Activated naive CD8-positive, alpha-beta T cell treated with anti-CD3 and anti-CD28 coated beads, Interleukin-2, amount 50 U/mL, for 16 hours (primary cell): ENCODE measurements around the gene KRT72.
A peak's percentile ranks its signal among the peaks of the same experiment; 100 is the strongest.
"Not testable (repeated sequence)": the region's sequence is repeated elsewhere in the genome, so short reads cannot be mapped to it uniquely, and the experiment has no call there.

Experiments used
- DNase-seq: peaks from one replicate; pipeline ENCODE4 v3.0.0-alpha.2; 2020; ENCODE audit warnings: low read depth, low spot score

Gene KRT72

DNA sequence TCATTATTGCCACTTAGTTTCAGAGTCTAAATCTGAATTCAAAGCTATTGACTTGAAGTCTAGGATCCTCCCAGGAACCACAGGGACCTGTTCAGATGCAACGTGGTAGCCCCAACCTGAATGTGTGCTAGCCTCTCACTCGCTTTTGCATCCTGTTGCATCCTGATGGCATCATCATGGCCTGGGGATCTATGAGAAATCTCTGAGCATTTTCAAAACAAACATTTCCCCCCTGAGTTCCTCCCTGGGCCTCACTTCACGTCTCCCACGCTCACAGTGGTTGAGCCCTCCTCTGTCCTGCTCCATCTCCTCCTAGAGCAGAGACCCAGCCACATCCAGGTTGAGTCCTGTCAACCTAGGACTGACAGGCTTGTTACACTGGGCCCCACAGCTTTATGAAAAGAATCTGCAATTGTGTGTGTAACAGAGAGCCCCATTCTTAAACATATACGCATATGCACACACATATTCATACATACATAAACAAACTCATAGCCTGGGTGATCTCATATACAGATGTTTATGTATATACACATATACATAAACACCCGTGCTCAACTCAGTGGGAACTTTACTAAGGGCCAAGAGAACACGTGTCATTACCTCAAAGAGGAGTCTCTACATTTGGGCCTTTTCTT, 5.4 kb upstream of the KRT72 start:
- DNase-seq: no peak

DNA sequence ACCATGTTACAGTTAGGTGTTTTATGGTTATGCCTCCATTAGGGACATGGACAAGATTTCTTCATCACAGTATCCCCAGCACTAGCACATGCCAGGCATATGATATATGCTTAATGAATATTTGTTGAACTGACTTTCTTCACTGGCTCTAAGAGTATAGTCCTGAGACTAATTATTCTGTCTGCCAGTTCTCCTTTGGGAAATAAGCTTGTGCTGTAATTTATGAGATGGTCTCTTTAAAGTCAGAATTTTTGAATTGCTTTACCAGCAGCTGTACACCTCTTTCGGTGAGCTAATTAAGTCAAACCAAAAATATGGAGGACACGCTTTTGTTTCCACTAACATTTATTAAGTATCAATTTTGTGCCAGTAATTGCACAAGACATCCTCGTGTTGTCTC, 4.8 kb upstream of the KRT72 start:
- DNase-seq: no peak

DNA sequence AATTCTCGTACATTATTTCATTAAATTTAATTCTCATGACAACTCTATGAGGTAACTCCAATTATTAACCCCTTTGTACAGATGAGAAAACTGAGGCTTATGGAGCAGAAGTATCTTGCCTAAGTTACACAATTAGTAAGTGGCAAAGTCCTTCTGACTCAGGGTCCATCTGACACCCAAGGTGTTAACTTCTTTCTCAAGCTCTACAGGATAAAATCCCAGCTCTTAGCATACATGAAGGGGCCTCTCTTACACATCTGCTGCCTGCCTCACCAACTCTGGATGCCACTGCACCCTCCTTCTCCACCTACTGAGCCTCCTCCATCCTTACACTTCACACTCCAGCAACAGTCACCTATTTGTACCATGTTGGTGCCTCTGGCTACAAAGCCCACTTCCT, 4.3 kb upstream of the KRT72 start:
- DNase-seq: no peak

DNA sequence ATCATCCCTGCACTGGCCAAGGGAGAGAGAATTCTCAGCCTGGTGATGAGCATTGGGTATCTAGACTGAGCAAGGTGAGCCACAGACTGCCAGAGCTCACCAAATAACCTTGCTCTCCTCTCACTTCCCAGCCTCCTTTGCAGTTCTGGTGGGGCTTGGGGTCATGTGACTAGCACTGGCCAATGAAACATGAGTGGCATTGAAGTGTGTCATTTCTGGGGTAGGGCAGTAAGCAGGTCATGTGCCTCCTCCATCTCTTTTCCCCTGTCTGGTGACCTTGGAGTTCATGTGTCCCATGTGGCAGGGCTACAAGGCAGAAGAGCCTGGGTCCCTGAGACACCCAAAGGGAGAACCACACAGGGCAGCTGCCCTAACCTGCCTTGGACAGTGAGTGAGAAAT, 3.6 kb upstream of the KRT72 start:
- DNase-seq: no peak

DNA sequence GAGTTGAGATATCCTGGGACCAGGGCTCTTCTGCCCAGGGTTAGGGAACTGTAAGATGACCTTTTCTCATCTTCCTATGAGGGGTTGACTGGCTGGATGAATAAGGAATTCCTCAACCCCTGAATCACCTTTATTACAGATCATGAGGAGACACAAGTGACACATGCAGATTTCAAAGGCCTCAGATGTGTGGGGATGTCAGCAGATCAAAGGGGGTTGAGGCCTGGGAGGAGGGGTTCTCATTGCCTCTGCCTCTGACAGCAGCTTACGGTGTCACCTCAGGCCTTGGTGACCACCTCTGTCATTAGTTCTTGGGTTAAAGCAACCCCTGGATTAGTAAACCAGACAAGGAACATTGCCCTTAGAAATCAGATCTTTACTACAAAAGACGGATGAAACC, 2.1 kb upstream of the KRT72 start:
- DNase-seq: no peak

DNA sequence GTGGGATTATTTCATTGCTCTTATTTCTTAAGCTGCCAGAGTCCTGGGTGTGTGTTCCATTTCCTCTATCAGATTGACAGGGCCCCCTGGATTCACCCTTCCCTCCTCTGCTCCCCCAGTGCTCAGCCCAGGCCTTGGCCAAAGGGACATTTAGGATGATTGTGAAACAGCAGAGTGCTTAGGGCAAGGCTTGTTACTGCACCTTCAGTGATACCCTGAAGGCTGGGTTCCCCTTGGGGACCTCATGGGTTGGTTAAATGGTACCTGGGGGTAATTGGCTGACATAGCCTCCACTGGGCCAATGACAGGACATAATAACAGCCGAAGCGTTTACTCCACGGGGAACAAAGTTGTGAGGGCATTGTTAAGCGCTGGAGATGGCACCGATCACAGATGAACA, 1.3 kb upstream of the KRT72 start:
- no peak for DNase-seq

DNA sequence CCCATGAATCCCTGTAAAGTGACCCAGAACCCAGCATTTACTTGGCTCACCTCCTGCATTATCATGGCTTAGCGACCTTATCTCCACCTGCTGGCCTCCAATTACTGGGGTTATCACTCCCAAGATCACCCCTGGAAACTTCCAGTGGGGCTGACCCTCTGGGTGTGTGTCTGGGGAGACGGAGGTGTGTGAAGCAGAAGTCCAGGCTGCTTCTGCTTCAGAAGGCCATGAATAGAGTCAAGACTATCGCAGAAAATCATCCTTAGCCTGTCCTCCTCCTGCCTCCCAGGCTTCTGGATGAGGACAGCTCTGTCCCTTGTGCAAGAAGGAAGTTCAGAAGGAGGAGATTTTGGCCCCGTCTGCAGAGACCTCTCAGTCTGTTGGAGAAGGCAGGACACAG, 408 bp upstream of the KRT72 start:
- no peak for DNase-seq

DNA sequence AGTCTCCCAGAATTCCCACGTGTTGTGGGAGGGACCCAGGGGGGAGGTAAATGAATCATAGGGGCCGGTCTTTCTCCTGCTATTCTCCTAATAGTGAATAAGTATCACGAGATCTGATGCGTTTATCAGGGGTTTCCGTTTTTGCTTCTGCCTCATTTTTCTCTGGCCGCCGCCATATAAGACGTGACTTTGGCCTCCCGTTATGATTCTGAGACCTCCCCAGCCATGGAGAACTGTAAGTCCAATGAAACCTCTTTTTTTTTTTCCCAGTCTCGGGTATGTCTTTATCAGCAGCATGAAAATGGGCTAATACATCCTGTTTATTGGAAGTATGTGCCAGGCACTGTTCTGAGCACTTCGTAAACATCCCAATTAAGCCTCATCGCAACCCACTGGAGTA, 788 bp downstream of the KRT72 start:
- no peak for DNase-seq

DNA sequence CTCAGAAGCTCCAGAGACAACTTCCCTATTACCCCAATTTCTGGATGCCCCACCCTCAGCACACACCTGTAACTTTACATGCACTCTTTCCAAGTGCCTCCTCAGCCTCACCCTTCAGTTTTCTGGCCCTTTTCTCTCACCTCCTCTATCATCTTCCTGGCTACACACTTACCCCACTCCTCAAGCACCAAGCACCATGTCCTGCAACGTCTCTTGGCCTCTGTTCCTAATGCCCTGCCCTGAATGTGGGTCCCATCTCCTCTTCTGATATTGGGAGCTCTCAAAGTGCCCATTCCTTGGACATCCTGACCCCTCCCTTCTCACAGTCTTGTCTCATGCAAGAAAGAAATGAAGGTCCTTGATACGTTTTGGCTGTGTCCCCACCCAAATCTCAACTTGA, 1.2 kb downstream of the KRT72 start:
- no peak for DNase-seq

DNA sequence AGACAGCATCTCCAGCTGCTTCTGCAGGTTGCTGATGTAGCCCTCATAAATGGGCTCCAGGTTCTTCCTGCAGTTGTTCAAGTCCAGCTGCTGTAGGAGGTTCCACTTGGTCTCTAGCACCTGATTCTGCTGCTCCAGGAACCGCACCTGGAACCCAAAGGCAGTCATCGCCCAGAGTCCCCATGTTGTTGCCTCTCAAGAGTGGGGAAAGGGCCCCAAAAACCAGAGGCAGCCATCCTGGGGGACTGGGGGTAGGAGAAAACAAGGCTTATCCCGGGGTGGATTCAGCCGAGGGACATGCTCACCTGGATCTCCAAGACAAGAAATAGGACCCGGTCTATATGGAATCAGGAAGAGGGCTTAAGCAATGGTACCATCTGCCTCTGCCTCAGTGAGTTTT, 2.3 kb downstream of the KRT72 start:
- no peak for DNase-seq

DNA sequence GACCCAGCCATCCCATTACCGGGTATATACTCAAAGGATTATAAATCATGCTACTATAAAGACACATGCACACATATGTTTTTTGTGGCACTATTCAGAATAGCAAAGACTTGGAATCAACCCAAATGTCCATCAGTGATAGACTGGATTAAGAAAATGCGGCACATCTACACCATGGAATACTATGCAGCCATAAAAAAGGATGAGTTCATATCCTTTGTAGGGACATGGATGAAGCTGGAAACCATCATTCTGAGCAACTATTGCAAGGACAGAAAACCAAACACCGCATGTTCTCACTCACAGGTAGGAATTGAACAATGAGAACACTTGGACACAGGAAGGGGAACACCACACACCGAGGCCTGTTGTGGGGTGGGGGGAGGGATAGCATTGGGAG, 7.0 kb downstream of the KRT72 start:
- not testable (repeated sequence) for DNase-seq

DNA sequence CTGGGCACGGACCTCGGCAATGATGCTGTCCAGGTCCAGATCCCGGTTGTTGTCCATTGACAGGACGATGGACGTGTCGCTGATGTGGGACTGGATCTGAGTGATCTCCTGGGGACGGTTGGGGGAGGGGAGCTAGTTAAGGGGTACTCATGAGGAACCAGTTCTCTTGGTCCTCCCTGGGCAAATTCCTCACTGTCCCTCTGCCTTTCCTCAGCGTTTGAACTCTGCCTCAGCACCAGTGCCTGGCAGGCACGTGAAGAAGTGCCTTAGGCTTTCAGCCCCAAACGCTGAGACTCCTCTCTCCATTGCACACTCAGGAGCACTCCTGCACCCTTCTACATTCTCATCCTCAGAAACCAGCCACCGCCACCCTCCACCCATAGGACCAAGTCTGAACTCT, 9.7 kb downstream of the KRT72 start:
- DNase-seq: no peak

DNA sequence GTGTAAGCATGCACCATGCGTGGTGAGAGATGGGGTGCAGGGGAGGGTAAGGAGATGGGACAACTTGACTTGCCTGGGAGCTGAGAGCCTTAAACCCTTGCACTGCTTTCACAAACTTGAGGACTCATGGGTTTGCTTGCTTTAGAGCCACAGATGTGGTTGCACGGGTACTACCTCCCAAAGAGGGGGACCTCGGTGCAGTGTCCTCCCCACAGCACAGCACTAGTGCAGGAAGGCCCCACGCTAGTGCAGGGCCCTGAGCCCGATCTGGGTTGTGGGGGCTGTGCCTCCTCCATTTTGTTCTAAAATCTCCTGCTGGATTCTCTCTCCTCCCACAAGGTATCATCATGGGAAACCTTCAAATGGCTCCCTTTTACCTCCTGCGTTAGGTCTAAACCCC, 11.2 kb downstream of the KRT72 start:
- no peak for DNase-seq

DNA sequence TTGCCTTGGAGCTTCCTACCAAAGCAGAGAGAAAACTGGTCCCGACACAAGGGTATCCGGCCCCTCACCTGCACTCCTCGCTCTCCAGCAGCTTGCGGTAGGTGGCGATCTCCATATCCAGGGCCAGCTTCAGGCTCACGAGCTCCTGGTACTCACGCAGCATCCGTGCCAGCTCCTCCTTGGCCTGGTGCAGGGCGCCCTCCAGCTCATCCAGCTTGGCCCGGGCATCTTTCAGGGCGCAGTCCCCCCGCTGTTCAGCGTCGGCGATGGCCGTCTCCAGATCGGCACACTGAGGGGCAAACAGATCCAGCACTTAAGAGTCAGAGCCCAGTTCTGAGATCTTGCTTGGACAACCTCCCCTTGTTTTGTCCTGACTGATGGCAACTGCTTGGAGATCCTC, 13.7 kb downstream of the KRT72 start:
- no peak for DNase-seq

DNA sequence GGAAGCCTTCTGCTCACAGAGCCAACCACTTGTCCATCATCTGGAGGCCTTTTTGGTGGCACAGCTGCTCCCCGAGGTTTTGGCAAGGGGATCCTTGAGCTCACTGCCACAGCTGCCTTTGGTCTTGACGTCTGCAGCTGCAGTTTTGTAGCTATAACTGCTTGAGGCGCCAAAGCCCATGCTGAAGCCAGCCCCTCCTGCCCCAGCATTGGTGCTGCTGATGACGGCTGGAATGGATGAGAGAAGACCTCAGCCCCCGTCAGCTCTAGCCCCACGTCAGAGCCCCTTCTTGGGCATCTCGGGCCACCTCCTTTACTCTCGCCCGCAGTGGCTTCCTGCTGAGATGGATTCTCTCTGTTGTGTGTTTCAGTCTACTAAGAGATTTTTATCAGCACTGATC, 15.3 kb downstream of the KRT72 start:
- DNase-seq: no peak

DNA sequence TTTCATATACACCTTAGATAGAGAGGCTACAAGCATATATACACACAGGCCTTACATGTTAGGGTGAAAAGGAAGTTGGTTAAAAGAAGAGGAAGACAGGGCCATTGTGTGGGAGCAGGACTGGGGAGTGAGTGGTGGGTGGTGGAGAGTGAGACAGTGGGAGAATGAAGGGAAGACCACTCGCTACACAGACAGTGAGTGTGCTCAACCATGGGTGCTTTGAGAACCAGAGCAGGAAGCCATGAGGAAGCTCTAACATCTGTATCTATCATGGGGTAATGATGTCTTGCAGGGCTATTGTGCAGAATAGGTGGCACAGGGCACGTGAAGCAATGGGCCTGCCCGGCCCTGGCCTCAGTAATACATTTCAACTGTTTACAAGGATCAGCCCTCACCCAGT, 16.2 kb downstream of the KRT72 start:
- DNase-seq: no peak

DNA sequence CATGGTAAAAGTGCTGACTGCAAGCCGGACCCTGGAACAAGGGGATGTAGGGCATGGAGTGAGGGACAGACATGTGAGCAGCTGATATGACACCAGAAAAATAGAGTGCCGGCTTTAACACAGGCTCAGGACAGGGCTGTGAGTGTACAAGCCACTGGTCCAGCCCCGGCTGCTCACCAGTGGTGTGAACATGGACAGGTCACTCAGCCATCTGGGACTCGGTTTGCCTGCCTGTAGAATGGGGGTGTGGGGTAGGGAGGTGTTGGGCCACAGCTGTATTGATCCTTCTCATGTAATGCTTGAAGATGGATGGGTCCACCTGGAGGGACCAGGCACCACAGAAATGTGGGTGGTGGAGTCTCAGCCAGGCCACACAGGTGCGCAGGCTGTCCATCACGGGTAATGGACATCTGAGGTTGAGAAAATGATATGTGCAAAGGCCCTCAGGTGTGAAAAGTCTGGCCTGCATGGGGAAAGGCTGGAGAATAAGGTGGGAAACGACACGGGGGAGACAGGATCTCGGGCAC, 17.0 kb downstream of the KRT72 start:
- no peak for DNase-seq

DNA sequence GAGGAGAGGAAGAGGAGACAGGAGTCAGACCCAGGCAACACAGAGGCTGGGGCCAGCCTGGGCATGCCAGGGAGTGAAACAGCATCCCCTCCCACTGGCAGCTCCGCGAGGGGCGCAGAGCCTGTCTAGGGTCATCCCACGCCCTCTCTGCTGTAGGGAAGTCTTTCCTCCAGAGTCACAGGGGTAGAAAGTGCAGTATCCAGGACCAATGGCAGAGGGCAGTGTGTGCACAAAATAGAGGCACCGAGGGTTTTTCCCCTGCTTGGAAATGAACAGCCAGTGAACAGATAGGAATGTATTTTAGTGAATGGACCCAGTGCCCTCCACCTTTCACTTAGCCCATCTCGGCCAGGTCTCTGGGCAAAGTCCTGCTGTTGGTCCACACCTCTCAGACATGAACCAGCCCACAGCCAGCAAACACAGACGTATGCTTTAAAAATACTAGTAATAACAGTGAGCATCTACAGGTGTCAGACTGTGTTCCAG, 18.2 kb downstream of the KRT72 start:
- peak; percentile 49 for DNase-seq

DNA sequence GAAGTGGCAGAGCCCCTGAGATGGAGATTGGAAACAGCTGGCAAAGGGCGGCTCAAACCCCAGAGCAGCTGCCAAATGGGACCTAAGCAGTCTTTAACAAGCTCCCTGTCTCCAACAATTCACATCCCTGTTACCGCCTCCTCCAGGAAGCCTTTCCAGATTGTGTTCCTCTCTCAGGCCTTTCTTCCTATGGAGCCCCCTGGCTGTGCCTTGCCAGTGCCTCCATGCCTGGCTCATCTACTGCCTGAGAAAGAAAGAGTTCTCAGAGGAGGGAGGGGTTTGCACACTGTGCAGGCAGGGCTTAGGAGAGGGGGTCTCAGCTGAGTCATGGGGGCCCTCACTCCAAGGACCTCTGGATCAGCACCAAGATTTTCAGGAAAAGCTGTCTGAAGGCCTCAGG, 18.8 kb downstream of the KRT72 start:
- DNase-seq: no peak

DNA sequence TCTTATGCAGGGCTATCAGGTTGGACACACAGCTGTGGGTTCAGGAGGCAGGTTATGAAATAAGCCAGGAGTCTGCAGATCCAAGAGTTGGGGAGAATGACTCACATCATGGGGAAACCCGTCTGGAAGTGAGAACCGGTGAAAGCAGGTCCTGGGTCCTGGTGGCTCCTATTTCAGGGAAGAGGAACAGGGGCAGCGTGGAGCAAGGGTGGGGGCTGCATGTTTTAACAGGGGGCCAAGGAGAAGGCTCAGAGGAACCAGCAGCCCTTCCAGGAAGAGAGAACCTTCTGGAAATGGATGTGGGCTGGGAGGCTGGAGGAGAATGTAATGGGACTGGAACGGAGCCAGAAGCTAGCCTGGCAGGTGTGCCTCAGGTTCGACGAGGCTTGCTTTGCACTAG, 19.8 kb downstream of the KRT72 start:
- DNase-seq: no peak

DNA sequence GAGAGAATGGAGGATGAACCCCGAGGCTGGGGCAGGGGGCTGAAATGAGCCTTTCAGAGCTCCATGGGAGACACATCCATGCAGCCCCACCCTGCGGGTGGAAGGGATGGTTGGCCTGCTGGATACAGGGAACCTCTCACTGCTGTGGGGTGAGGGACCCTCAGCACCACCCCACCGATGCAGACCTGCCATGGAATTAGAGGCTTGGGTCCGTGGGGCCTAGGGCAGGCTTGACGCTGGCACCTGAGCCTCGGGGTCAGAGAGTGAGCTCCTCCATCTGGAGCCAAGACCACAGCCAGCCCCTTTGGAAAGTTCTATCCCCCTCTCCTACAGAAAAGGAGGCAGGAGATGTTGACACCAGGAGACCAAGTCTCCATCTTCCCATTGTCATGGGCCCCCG, 20.2 kb downstream of the KRT72 start:
- DNase-seq: no peak

DNA sequence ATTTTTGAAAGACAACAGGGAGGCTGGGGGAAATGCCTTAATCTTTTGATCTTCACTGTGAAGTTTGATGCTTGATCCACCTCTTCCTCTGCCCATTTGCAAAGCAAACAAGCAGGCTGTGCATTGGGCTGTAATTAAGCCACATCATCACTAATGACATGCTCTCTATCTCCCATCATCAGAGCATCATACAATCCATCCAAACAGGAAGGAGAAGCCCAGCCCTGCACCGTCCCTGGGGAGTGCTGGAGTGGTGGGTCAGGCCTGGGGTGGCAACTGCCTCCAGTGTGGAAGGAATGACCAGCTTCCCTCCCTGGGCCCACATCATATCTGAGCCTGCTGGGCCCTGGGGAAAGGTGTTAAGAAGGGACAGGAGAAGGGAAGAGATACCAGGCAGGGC, 20.8 kb downstream of the KRT72 start:
- no peak for DNase-seq

DNA sequence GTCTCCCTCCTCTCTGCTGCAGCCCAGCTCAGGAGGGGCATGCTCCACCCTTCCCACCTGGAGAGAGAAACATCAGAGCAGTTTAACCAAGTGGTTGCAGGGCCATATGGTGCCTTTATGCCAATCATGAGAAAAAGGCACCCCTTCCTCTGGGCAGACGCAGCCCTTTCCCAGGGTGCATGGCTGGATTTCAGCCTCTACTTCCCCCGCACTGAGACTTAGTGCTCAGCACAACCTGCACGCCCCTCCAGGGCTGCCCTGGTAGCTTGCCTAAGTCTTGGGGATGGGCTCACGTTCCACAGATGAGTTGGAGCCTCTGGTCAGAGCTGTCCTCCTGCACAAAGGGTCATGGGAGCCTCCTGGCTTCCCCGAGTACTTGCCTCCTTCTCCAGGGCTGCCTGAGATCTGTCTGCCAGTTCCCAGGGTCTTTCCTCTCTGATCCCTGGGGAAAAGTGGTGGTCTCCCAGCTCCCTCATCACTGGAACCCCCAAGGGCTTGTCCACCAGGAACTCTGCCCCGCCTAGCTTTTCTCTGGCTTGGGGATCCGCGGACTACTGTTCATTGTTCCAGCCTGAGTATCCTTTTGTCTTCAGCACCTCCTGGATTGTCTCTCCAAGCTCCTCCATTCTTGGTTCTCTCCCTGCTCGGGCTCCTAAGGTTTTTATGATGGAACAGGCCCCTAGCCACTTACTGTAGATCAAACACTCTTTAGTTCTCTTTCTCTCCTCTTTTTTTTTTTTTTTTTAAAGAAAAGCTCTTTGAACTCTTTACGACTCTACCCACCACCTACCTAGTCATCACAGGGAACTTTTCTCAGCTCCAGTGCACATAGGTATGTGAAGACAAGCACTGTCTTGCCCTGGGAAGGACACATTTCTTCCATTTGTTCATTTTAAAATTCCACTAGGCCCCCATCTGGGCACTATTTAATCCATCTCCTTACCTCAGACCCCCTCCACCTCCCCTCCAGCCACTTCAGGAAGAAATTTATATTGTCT, 21.5 kb downstream of the KRT72 start:
- DNase-seq: no peak
